Measurements from ENCODE around the gene SLC38A10. TPM values are rescaled to one million over a fixed set of nuclear protein-coding genes. Genes with fewer than 3 reads are reported as not detected.

The SLC38A10 gene
- total RNA-seq, 1 donor from 2014 or later: 94.4 TPM

- no peak for DNase-seq (ENCODE audit: low spot score)
Measured at GRCh38 chr17:81241648-81242420, 53.3 kb downstream of the SLC38A10 start.

GRCh38 chr17:81241203-81241602 lies 53.9 kb downstream of the SLC38A10 start:
- DNase-seq (ENCODE audit: low spot score): no peak

DNA sequence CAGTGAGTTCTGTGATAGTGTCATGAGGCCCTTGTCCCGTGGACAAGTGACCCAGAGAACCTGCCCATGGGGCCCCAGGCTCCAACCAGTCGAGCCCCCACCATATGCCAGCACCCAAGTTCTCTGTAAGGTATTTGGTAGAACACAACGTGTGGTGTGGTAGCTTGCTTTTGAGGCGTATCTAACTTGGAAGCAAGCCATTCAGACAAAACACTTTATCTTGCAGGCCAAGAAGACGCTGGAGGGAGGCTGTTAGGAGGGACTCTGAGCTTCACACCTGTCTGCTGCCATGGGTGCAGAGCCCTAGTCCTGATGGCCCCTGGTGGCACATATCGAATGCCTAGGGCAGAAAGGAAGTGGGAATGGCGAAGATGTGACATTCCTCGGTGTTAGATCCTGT lies 54.3 kb downstream of the SLC38A10 start:
- no peak for DNase-seq (ENCODE audit: low spot score)

GRCh38 chr17:81239714-81240555 lies 55.2 kb downstream of the SLC38A10 start:
- DNase-seq (ENCODE audit: low spot score): no peak

DNA sequence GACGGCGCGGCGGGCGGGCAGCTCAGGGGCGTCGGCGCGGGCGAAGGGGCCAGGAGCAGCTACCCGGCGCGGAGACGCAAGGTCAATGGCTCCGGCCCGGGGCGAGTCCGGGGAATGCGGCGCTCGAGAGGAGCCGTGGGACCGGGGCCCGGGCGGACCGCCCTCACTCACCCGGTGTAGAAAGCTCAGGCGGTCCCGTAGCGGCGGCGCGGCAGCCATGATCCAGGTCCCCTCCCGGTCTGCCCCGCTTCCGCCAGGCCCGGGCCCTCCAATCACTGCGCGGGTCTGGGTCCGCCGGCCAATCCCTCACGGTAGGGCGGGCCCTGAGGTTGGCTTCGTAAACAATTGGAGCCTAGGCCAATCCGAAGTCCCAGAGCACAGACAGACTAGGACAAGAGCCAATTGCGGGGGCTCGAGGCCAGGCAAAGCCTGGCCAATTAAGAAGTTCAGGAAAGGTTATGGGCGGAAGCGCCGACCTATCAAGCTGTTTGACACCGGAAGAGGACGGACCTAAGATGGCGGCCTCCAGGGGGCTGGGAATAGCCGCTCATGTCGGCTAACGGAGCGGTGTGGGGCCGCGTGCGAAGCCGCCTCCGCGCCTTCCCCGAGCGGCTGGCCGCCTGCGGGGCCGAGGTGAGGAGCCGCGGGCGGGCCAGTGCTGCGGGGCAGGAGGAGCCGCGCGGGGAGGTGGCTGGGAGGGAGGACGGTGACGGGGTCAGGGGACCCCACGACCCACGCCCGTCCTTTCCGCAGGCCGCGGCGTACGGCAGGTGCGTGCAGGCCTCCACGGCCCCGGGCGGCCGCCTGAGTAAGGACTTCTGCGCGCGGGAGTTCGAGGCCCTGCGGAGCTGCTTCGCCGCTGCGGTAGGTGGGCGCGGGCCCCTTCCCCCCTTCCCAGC lies 56.0 kb downstream of the SLC38A10 start, which contains the start of the genes NDUFAF8 and TEPSIN:
Gene NDUFAF8, plus strand, starts transcription at position 504 of the 899 bp plus-strand sequence. Its CDS starts 46 bp downstream, at position 550.
Gene TEPSIN, minus strand, starts transcription at position 241 of the 899 bp plus-strand sequence. Its CDS starts 22 bp downstream, at position 219.
- DNase-seq (ENCODE audit: low spot score): peak; percentile 98

DNA sequence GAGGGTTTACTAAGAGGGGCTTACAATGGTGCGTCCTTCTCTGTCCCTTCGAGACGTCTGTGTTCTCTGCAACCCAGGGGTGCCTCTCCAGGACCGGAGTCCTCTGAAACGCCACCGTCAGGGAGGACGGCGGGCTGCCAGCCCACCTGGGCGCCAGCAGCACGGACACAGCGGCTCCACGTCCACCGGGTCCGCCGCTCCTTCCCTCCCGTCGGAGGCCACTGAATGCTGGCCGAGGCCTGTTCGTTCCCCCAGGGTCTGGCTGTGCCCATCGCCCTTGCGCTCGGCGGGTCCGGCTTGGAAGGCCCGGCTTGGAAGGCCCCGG lies 56.7 kb downstream of the SLC38A10 start:
- no peak for DNase-seq (ENCODE audit: low spot score)

- no peak for DNase-seq (ENCODE audit: low spot score)
Measured at GRCh38 chr17:81237591-81238489, 57.3 kb downstream of the SLC38A10 start.

DNA sequence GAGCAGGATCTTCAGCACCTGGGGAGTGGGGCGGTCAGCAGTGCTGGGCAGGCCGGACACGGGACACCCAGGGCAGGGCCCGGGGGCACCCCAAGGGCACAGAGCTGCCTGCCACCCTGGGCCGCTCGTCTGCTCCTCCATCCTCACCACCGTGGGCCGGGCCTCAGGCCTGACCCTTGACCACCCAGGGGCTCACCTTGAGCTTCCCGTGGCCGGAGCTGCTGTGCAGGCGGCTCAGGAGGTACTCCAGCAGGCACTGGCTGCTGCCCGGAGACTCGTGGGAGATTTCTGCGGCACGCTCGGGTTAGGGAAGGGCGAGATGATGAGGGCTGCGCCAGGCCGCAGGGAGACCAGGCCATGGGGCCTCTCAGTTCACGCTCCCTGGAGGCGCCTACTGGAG lies 58.3 kb downstream of the SLC38A10 start:
- no peak for DNase-seq (ENCODE audit: low spot score)

- DNase-seq (ENCODE audit: low spot score): no peak
Measured at GRCh38 chr17:81235822-81236740, 59.0 kb downstream of the SLC38A10 start.

DNA sequence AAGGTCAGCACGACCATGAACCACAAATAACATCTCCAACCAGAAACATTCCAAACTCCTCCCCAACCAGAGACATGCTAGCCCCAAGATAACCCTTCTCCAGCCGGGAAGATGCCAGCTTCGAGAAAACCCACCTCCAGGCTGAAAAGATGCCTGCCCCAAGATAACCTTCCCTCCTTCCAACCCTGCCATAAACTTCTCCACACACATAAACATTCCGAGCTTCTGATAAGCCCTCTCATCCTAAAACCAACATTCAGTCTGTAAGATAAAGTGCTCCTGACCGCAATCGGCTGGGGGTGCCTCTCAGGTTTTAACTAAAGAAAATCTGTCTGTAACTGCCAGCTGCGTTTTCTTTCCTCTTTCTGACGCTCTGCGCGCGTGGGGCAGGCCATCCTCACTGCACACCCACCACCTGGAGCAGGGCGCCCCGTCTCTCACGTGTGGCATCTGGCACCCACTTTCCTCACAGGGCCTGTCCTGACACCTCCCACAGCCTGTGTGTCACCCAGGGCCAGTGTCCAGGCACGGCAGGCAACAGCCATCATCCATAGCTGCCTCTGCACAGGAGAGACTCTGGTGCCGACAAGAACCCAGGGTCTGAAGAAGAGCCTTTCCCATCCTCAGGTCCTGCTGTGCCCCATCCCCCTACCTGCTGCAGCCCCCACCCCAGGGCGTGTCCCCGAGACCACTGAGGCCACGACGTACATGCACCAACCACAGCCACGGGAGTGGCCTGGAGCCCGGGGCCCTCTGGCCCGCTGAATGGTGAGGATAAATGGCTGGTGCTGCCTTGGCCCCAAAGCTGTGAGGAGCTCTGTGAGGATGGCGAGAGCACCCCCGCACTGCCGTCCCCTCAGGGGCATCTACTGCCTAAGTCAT lies 59.9 kb downstream of the SLC38A10 start:
- no peak for DNase-seq (ENCODE audit: low spot score)

DNA sequence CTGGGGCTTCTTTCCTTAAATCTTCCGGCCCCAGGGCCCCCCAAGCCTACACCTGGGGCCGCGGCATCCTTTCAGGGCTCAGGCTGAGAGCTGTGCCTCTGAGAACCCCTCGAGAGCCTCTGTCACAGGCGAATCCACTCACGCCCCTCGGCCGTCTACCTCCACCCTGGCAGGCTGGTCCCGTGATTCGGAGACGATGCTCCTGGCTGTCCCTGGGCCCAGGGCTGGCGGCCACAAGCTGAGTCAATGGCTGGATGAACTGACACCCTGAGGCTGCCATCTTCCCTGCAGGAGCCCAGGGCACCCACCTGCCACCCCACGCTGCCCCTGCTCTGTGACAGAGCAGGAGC lies 60.6 kb downstream of the SLC38A10 start:
- no peak for DNase-seq (ENCODE audit: low spot score)

DNA sequence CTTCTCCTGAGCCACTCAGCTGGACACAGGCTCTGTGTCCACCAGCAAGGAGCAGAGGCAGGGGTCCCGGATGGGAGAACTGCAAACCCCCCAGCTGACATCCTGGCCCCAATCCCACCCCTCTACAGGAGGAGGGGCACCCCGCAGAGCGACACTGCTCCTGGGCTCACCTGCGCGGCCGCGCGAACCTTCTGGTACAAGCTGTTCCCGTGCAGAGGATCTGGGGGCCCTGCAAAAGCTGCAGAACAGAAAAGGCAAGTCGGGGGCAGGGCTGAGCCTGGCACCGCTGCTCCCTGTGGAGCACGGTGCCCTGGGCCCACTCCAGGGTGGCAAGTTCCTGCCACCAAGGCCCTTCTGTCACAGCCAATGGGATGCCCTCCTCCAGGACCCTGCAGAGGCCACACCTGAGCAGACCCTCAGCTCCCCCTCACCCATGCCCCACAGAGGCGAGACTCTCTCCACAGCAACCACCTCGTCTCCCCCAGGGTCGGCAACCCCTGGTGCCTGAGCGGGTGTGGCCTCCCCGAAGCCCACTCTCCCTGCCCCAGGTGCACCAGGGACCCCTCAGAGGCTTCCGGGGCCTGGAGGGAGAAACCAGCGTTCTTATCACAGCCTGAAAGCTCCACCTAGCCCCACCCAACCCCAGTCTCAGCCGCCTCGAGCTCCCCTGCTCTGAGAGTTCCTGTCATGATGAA lies 61.1 kb downstream of the SLC38A10 start:
- no peak for DNase-seq (ENCODE audit: low spot score)

DNA sequence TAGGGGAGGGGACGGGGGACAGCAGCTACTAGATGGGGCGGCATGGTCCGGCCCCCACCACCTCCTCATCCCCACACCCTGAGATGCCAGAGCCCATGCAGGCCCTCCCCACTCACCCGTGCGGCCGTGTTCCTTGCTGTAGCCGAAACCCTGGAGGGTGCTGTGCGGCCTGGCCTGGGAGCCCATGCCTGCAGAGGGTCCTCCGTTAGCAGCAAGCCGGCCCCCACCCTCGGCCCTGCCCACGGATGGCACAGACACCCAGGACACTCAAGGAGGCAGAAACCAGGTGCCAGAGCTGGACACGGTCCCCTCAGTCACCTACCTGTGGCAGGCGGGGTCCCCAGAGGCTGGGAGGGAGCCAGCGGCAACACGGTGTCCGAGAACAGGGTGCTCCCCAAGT lies 61.8 kb downstream of the SLC38A10 start:
- no peak for DNase-seq (ENCODE audit: low spot score)

- DNase-seq (ENCODE audit: low spot score): no peak
Measured at GRCh38 chr17:81232616-81233241, 62.4 kb downstream of the SLC38A10 start.

DNA sequence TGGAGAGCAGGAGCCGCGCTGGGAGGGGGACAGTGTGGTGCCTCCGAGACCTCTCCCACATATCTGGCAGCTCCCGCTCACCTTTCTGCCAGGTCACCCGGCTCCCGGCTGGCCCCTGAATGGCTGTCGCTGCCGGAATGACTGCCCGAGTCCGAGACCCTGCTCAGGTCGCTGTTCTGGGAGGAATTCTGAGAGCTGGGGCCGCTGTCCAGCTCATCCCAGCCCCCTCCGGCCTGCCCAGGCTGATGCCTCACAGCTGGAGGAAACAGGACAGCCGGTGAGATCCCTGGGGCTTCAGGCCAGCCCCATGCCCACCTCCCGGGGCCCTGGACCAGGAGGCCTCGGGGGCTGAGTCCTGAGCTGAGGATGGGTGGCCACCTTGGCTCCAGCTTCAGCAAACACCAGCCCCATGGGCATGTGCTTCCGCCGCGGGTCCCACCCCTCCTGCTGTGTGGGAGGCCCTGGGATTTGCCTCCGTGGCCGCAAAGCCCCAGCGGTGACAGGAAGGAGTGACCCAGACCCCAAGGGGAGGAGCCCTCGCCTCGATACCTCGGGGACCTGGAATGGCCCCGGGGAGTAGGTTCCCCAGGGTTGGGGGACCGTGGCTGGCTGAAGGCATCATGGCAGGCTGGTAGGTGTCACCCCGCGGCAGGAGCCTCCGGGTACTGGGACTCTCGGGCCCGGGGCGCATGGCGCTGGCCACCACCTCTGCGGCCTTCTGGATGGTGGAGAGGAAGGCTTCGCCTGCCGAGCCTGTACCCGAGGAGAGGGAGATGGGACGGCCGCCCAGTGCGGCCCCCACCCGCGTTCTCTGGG lies 63.1 kb downstream of the SLC38A10 start:
- DNase-seq (ENCODE audit: low spot score): no peak

DNA sequence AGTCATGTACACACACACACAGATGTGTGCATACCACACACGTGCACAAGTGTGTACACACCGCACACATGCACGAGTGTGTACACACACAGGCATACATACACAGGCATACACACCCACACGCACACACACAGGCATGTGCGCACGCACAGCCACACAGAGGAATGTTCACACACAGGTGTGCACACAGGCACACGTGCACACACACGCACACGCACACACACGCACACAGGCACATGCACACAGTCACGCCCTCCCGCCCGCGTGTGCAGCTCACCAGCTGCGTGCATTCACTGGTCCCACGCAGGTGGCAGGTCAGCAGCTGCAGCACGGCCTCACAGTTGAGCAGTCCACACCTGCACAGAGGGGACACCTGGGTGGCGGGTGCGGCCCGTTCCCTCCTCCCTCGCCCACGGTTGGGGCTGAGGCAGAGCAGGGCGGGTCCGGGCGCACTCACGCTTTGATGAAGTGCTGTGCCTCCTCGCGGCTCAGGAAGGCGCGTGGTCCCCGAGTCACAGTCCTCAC lies 63.9 kb downstream of the SLC38A10 start:
- DNase-seq (ENCODE audit: low spot score): no peak

All from ureter (tissue), 1 donor.